Activated CD8-positive, alpha-beta memory T cell treated with anti-CD3 and anti-CD28 coated beads for 1 hour (primary cell): ENCODE data around the gene IRF1.
A peak's percentile ranks its signal among the peaks of the same experiment; 100 is the strongest.

Experiments used
- DNase-seq, 2 donors: peaks; one replicate each; pipeline ENCODE4 v3.0.0-alpha.2; 2020; ENCODE audit warnings: low read depth in 1 of 2; ENCODE audit errors: extremely low read depth in 1 of 2

IRF1 gene

GRCh38 chr5:132463811-132464155 is 26.8 kb downstream of the IRF1 start:
- DNase-seq, result no peak

- no peak for DNase-seq
Observed at GRCh38 chr5:132462856-132463745, 27.5 kb downstream of the IRF1 start.

GRCh38 chr5:132462333-132462732 is 28.2 kb downstream of the IRF1 start:
- no peak for DNase-seq

GRCh38 chr5:132461569-132462070 is 29.0 kb downstream of the IRF1 start:
- DNase-seq, result no peak

- no peak for DNase-seq
Observed at GRCh38 chr5:132460846-132461568, 29.6 kb downstream of the IRF1 start.

GRCh38 chr5:132459983-132460838 is 30.4 kb downstream of the IRF1 start:
- DNase-seq, result no peak

- DNase-seq, result no peak
Observed at GRCh38 chr5:132459031-132459982, 31.3 kb downstream of the IRF1 start.

- no peak for DNase-seq
Observed at GRCh38 chr5:132458651-132459030, 31.9 kb downstream of the IRF1 start.

GRCh38 chr5:132458226-132458560 is 32.4 kb downstream of the IRF1 start:
- no peak for DNase-seq

- DNase-seq, result no peak
Observed at GRCh38 chr5:132457371-132458225, 33.0 kb downstream of the IRF1 start.

- no peak for DNase-seq
Observed at GRCh38 chr5:132456987-132457361, 33.6 kb downstream of the IRF1 start.

- peak; percentile 41 to 44 for DNase-seq
Observed at GRCh38 chr5:132456296-132456986, 34.1 kb downstream of the IRF1 start.

- DNase-seq, result no peak
Observed at GRCh38 chr5:132455614-132456115, 34.9 kb downstream of the IRF1 start.

- no peak for DNase-seq
Observed at GRCh38 chr5:132454361-132454760, 36.2 kb downstream of the IRF1 start.

- DNase-seq, result no peak
Observed at GRCh38 chr5:132451387-132451786, 39.2 kb downstream of the IRF1 start.

GRCh38 chr5:132449060-132449459 is 41.5 kb downstream of the IRF1 start:
- DNase-seq, result no peak

GRCh38 chr5:132447196-132447595 is 43.4 kb downstream of the IRF1 start:
- no peak for DNase-seq

GRCh38 chr5:132446621-132447020 is 44.0 kb downstream of the IRF1 start:
- DNase-seq, result no peak
